HepG2 (cell line): ENCODE measurements around the gene MFSD11. TPM values are rescaled to one million over a fixed set of nuclear protein-coding genes. Genes with fewer than 3 reads are reported as not detected.
A peak's percentile ranks its signal among the peaks of the same experiment; 100 is the strongest.

Experiments
- ASH2L ChIP-seq: fragments of 300-600, 200-600 bp; sonication (generic); IDR thresholded peaks from 2 replicates; pipeline ENCODE4 v1.7.0; 2017; ENCODE audit warnings: low read depth, mild to moderate bottlenecking, moderate library complexity, mixed read lengths, low read length; ENCODE audit not compliant: insufficient read length
- FUBP1 ChIP-seq: sonication (generic); formaldehyde crosslinking; IDR thresholded peaks from 2 replicates; pipeline ENCODE4 v1.5.1; 2020; ENCODE audit warnings: missing genetic modification reagents, mild to moderate bottlenecking, borderline replicate concordance
- NFKBIZ ChIP-seq: IDR thresholded peaks from 2 replicates; pipeline ENCODE4 v1.6.1; 2018; ENCODE audit warnings: missing genetic modification reagents, missing compliant biosample characterization
- TBX2 ChIP-seq: sonication (generic); formaldehyde crosslinking; IDR thresholded peaks from 2 replicates; pipeline ENCODE4 v1.5.0; 2020; ENCODE audit warnings: missing genetic modification reagents, mild to moderate bottlenecking, borderline replicate concordance
- THAP8 ChIP-seq: sonication (generic); formaldehyde crosslinking; IDR thresholded peaks from 2 replicates; pipeline ENCODE4 v1.5.1; 2020; ENCODE audit warnings: missing genetic modification reagents, mild to moderate bottlenecking, borderline replicate concordance
- ZBTB40 ChIP-seq, 2 experiments: fragments of 450-650 bp in 1 of 2; sonication (generic) in 1 of 2; formaldehyde crosslinking in 1 of 2; IDR thresholded peaks; 2 replicates each; pipeline versions ENCODE4 v1.6.1 to v1.8.0; 2016 to 2022; ENCODE audit warnings: antibody characterized with exemption in 1 of 2, mild to moderate bottlenecking in 1 of 2, missing genetic modification reagents in 1 of 2
- ZNF383 ChIP-seq: sonication (generic); formaldehyde crosslinking; IDR thresholded peaks from 2 replicates; pipeline ENCODE4 v1.4.0; 2020; ENCODE audit warnings: missing genetic modification reagents, mild to moderate bottlenecking, borderline replicate concordance
- ZNF512 ChIP-seq: sonication (generic); formaldehyde crosslinking; IDR thresholded peaks from 2 replicates; pipeline ENCODE4 v1.4.0; 2020; ENCODE audit warnings: mild to moderate bottlenecking, missing genetic modification reagents
- ZNF839 ChIP-seq: sonication (generic); formaldehyde crosslinking; IDR thresholded peaks from 2 replicates; pipeline ENCODE4 v1.4.0; 2020; ENCODE audit warnings: missing genetic modification reagents, mild to moderate bottlenecking, borderline replicate concordance
- ZUFSP ChIP-seq: sonication (generic); formaldehyde crosslinking; IDR thresholded peaks from 2 replicates; pipeline ENCODE4 v1.9.0; 2021; ENCODE audit warnings: missing genetic modification reagents, mild to moderate bottlenecking, borderline replicate concordance
- polyA plus RNA-seq, 8 experiments: library from polyadenylated mRNA; depleted of rRNA in 3 of 8; stranded (reverse) in 7 of 8; unstranded in 1 of 8; fragments of >200 nt; fragmentation: Illumina TruSeq in 4 of 8; extraction: Trizol in 4 of 8; gene quantifications; 2 replicates each; pipeline versions ENCODE4 v1.2.1 to v1.2.3, GENCODE V29; 2011 to 2016; ENCODE audit warnings: low read depth in 4 of 8, missing spikeins in 1 of 8, mixed read lengths in 1 of 8; ENCODE audit not compliant: insufficient read depth in 1 of 8
- total RNA-seq, 5 experiments: library from RNA; depleted of rRNA; stranded (reverse); fragments of >200 nt; fragmentation: Illumina TruSeq; extraction: Trizol; gene quantifications; 2 replicates each; pipeline ENCODE4 v1.2.3, GENCODE V29; 2016; ENCODE audit warnings: low read depth in 1 of 5

MFSD11 gene
- total and polyA plus RNA-seq, 2 of the 13 experiments (the other 11 are each of a cell fraction or from before 2014, with no cell fraction given): 26.1 to 36.3 TPM

- TF ChIP-seq ZBTB40 (IDR thresholded peaks at IDR 0.05): no peak
- peak; percentile 34; the same call in 1 of the 2 replicates for TF ChIP-seq ZBTB40 (CRISPR knock-in tag; IDR thresholded peaks at IDR 0.05)
- 0 out of 2 replicates have a peak, but pooled peaks have one; percentile 81 for TF ChIP-seq ZNF839 (CRISPR knock-in tag)
- TF ChIP-seq ZNF512 (CRISPR knock-in tag): peak; percentile 82; the same call in 1 of the 2 replicates
- peak; percentile 81 for TF ChIP-seq TBX2
- TF ChIP-seq FUBP1: 0 out of 2 replicates have a peak, but pooled peaks have one; percentile 18
- no peak for TF ChIP-seq NFKBIZ (CRISPR knock-in tag)
- TF ChIP-seq ZUFSP (CRISPR knock-in tag): no peak
- no peak; the same call in 1 of the 2 replicates for TF ChIP-seq THAP8 (CRISPR knock-in tag)
- peak; percentile 10 for TF ChIP-seq ASH2L
- peak; percentile 96; the same call in 1 of the 2 replicates for TF ChIP-seq ZNF383
These were observed 37.1 kb upstream of the MFSD11 start (continued) for GRCh38 chr17:76700617-76701470.
